Choroid plexus epithelial cell (primary cell): Measurements from ENCODE around the gene XPO1.
"Not testable (repeated sequence)": the region's sequence is repeated elsewhere in the genome, so short reads cannot be mapped to it uniquely, and the experiment has no call there.

Source experiments
- DNase-seq: peaks from one replicate; pipeline ENCODE4 v3.0.0-alpha.2; 2010; ENCODE audit warnings: low read depth
- H3K4me3 ChIP-seq: 2 replicates; pipeline ENCODE4 v1.5.1; 2011; ENCODE audit warnings: low read depth, mild to moderate bottlenecking, control low read depth, low read length, moderate library complexity
- CTCF ChIP-seq: conservative IDR thresholded peaks from 2 replicates; pipeline ENCODE4 v1.5.1; 2011; ENCODE audit warnings: low read depth, mild to moderate bottlenecking, control low read depth, inconsistent platforms, low read length, moderate library complexity

The XPO1 gene

DNA sequence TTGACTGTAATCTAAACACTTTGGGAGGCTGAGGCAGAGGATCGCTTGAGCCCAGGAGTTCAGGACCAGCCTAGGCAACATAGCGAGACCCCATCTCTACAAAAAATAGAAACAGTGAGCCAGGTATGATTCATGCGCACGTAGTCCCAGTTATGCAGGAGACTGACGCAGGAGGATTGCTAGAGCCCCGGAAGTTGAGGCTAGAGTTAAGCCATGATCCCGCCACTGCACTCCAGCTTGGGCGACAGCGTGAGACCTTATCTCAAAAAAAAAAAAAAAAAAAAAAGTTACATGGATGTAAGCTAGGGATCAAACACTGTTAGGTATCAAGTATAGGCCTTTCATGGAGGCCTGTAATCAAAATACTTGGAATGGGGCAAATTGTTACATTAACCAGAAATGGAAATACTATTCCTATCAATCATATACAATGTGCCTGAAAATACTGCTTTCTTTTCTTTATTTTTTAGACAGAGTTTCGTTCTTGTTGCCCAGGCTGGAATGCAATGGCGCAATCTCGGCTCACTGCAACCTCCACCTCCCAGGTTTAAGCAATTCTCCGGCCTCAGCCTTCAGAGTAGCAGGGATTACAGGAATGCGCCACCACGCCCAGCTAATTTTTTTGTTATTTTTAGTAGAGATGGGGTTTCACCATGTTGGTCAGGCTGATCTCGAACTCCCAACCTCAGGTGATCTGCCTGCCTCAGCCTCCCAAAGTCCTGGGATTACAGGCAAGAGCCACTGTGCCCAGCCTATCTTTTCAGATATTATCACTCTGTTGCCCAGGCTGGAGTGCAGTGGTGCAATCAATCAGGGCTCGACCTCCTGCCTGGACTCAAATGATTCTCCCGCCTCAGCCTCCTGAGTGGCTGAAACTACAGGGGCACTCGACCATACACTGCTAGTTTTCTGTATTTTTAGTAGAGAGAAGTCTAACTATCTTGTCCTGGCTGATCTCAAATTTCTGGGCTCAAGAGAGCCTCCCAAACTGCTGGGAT is 27.2 kb downstream of the XPO1 start:
- no peak for TF ChIP-seq CTCF
- H3K4me3 ChIP-seq: no peak overlapping the region
- DNase-seq: peak; percentile 47

DNA sequence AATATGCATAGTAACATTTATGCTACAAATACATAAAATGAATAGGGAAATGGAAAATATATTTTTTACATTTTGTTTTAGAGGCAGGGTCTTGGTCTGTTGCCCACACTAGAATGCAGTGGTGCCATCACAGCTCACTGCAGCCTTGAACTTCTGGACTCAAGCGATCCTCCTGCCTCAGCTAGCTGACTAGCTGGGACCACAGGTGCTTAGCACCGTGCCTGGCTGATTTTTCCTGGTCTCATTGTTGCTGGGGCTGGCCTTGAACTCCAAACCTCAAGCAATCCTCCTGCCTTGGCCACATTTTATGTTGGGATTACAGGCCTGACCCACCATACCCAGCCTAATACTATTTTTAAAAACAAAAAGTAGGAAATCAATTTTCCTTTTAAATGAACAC is 33.2 kb downstream of the XPO1 start:
- no peak for TF ChIP-seq CTCF
- H3K4me3 ChIP-seq: no peak overlapping the region
- no peak for DNase-seq

DNA sequence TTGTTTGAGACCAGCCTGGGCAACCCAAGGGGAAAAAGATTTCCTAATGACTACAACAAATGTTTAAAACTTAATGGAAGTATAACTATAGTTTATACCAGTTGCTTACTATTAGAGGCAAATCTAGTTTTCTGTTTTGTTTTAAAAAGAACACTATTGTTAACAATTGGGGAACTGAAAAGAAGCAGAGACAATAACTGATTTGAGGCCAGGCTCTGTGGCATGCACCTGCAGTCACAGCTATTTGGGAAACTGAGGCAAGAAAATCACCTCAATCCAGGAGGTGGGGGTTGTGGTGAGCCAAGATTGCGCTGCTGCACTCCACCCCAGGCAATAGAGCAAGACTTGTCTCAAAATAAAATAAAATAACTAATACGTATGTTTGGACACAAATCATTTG is 39.1 kb downstream of the XPO1 start:
- DNase-seq: no peak
- H3K4me3 ChIP-seq: no peak overlapping the region
- no peak for TF ChIP-seq CTCF

DNA sequence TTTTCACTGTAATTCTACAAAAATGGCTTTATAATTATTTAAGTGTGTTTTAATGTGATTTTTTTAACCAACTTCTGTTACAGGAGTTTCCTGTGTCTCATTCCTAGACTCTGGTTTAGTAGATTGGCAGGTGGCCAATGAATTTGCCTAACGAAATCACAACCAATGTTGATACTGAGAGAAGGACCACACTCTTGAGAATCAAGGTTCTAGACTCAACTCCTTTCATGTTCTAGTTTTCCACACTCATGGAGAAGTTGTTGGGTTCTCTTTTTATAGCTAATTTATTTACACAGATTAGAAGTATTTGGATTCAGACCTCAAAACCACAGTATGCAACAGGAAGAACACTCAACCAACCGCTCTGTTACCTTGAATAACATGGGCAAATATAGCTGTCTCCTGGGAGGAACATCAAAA is 44.6 kb downstream of the XPO1 start:
- TF ChIP-seq CTCF: no peak
- no peak overlapping the region for H3K4me3 ChIP-seq
- DNase-seq: peak; percentile 70

- no peak for DNase-seq
- TF ChIP-seq CTCF: no peak
- no peak overlapping the region for H3K4me3 ChIP-seq
Observed at GRCh38 chr2:61492476-61492875, 45.7 kb downstream of the XPO1 start.

DNA sequence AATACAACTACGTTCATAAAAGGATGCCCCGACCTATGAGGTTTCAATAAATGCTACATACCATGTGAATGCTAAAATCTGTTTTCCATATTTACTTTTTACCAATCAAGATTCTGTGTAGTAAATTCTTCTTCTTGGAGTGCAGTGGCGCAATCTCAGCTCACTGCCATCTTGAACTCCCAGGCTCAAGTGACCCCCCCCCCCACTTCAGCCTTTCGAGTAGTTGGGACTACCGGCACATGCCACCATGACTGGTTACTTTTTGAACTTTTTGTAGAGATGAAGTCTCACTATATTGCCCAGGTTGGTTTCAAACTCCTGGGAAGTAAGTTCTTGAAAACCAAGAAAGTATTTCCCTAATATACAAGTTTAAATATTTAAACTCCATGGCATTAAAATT is 52.9 kb downstream of the XPO1 start:
- no peak for DNase-seq
- TF ChIP-seq CTCF: no peak
- no peak overlapping the region for H3K4me3 ChIP-seq

DNA sequence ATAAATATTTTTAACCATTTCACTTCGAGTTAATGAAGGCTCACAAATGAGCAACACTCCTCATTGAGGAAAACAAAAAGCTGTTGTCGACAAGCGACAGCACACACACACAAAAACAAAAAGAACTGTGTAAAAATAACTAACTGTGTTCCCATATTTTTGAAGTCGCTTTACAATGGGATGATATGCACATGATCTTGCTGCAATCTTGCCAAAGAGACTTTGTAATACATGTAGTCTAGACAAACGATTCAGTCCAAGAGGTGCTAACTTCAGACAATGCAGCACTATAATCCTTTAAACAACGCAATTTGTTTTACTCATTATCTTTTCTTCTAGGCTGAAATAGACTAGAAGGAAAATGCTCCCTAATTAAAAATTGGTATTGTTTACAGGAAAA is 60.1 kb downstream of the XPO1 start:
- DNase-seq: no peak
- TF ChIP-seq CTCF: no peak

GRCh38 chr2:61476929-61477589 is 61.1 kb downstream of the XPO1 start:
- not testable (repeated sequence) for DNase-seq, H3K4me3 ChIP-seq

More for the DNA sequence above, 60.1 kb downstream of the XPO1 start:
- H3K4me3 ChIP-seq: no peak overlapping the region
